ENCODE data around the gene CPVL. TPM values are rescaled to one million over a fixed set of nuclear protein-coding genes. Genes with fewer than 3 reads are reported as not detected.

Gene CPVL
- total RNA-seq, 1 donor from 2014 or later, result not detected

DNA sequence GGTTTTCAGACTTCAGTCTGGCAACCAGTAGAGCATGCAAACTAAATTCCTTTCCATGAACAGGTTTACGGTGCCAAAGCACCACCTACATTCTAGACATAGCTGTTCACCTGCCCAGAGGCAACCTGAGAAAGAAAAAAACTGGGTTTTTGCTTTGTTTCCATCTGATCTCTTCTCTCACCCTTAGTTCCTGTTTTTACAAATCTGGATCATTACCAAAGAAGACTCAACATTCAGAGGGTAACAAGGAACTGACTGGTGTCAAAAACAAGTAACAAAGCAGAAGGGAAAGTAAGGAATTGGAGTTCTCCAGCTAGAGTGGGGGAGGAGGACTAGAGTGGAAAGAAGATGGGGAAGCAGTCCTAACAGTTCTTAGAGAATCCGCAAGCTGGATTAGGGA, 36.4 kb downstream of the CPVL start:
- H3K27me3 ChIP-seq (ENCODE audit: control insufficient read depth, insufficient read depth, low read length), result no peaks in the 10 kb centered on the region
- no peaks in the 10 kb centered on the region for H3K36me3 ChIP-seq (ENCODE audit: control insufficient read depth, insufficient read depth, low read length)
- no peak for FAIRE-seq
- no peak overlapping the region for H3K4me3 ChIP-seq (ENCODE audit: low read depth, low read length)
- TF ChIP-seq, protein P1, sequence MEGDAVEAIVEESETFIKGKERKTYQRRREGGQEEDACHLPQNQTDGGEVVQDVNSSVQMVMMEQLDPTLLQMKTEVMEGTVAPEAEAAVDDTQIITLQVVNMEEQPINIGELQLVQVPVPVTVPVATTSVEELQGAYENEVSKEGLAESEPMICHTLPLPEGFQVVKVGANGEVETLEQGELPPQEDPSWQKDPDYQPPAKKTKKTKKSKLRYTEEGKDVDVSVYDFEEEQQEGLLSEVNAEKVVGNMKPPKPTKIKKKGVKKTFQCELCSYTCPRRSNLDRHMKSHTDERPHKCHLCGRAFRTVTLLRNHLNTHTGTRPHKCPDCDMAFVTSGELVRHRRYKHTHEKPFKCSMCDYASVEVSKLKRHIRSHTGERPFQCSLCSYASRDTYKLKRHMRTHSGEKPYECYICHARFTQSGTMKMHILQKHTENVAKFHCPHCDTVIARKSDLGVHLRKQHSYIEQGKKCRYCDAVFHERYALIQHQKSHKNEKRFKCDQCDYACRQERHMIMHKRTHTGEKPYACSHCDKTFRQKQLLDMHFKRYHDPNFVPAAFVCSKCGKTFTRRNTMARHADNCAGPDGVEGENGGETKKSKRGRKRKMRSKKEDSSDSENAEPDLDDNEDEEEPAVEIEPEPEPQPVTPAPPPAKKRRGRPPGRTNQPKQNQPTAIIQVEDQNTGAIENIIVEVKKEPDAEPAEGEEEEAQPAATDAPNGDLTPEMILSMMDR (IDR thresholded peaks at IDR 0.05; ENCODE audit: insufficient read depth, low read length, severe bottlenecking), result no peak
- peak; percentile 64 for DNase-seq (ENCODE audit: low read depth)

DNA sequence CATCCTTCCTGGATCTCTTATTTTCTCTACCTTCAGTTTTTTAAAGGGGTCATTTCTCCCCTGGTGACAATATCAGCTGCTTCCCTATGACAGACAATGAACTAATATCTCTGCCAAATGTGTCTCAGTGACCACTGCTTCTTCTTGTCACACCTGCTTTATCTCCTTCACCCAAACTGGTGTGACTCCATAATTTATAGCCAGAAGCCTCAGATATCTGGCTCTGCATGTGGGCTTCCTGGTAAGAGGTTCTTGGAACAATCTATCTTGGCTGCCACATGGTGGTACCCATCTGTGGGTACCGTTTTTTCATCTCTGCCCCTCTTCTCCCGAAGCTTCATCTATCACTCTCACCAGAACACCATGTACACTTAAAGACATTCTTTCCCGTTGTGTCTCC, 37.0 kb downstream of the CPVL start:
- TF ChIP-seq, protein P1 (IDR thresholded peaks at IDR 0.05; ENCODE audit: insufficient read depth, low read length, severe bottlenecking), result no peak
- Histone ChIP-seq H3K27me3 (ENCODE audit: control insufficient read depth, insufficient read depth, low read length) (no peaks in the 10 kb centered on the region), H3K4me3 (ENCODE audit: low read depth, low read length) (no peak overlapping the region), H3K36me3 (ENCODE audit: control insufficient read depth, insufficient read depth, low read length) (no peaks in the 10 kb centered on the region)
- FAIRE-seq, result no peak
- no peak for DNase-seq (ENCODE audit: low read depth)

DNA sequence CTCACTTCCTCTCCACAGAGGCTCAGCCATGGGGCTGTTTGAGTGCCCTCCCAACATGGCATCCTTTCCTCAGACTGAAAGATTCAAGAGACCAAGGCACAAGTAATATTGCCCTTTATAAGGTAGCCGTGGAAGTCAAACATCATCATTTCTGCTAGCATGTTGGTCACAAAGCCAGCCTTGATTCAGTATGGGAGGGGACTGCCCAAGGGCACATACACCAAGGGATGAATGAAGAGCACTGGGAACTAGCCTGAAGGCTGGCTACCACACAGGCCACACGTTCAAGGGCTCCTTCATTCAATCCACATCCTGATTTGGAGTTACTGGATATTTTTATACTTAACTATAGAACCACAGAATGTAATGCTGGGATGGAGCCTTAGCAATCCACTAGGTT, 39.3 kb downstream of the CPVL start:
- Histone ChIP-seq H3K36me3 (ENCODE audit: control insufficient read depth, insufficient read depth, low read length) (no peaks in the 10 kb centered on the region), H3K4me3 (ENCODE audit: low read depth, low read length) (no peak overlapping the region), H3K27me3 (ENCODE audit: control insufficient read depth, insufficient read depth, low read length) (no peaks in the 10 kb centered on the region)
- DNase-seq (ENCODE audit: low read depth), result no peak
- no peak for FAIRE-seq
- TF ChIP-seq, protein P1 (IDR thresholded peaks at IDR 0.05; ENCODE audit: insufficient read depth, low read length, severe bottlenecking), result no peak

DNA sequence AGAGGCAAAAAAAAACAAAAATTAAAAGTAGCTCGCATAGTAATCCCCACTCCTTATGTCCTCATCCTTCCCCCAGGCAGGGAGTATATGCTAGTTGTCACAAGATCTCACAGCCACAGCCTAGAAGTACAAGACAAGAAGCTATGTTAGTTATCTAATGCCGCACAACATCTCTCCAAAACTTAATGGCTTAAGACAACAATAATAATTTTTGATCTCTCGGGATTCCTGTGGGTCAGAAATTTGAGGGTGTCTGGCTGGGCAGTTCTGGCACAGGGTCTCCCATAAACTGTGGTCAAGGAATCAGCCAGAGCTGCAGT, 39.7 kb downstream of the CPVL start:
- TF ChIP-seq, protein P1 (IDR thresholded peaks at IDR 0.05; ENCODE audit: insufficient read depth, low read length, severe bottlenecking), result no peak
- H3K36me3 ChIP-seq (ENCODE audit: control insufficient read depth, insufficient read depth, low read length), result no peaks in the 10 kb centered on the region
- FAIRE-seq (no peak), DNase-seq (ENCODE audit: low read depth) (no peak)
- H3K27me3 ChIP-seq (ENCODE audit: control insufficient read depth, insufficient read depth, low read length), result no peaks in the 10 kb centered on the region
- H3K4me3 ChIP-seq (ENCODE audit: low read depth, low read length), result no peak overlapping the region

DNA sequence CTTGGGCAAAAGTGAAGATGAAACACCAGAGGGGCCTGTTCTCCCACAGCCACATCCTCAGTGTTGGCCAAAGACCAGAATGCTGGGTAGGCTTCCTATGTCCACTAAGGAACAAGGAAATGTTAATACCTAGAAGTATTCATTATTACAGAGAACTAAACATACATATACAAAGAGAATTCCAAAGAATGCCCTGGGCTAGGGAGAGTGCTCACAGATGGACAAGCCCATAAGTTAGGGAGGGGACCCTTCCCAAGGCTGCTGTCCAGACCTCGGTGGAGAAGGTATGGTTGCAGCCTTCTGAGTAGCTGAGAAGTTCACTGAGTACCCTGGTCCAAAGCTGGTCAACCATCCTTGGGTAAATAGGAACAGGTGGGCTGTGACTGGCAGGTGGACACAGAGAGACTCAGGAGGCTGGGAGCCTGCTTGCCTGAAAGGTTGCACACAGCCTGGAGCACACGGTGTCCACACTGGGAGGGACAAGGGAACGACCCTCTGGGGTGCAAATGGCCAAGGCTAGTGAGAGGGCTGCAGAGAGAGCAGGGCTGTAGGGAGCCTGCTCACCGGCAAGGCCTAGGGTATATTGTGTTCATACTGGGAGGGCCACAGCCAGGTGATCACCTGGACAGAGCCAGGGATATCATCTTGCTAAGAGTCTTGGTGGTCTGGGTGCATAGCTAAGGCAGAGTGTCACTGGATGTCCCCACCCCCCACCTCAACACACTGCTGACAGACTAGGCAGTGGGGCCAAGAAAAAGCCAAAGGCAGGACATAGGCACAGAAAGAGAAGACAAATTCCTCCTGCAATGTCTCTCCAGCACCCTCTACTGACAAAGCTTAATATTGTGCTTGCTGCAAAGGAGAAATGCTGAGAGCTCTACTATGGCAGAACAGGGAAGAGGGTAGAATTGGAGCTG, 40.3 kb downstream of the CPVL start:
- Histone ChIP-seq H3K27me3 (ENCODE audit: control insufficient read depth, insufficient read depth, low read length) (no peaks in the 10 kb centered on the region), H3K4me3 (ENCODE audit: low read depth, low read length) (no peak overlapping the region), H3K36me3 (ENCODE audit: control insufficient read depth, insufficient read depth, low read length) (no peaks in the 10 kb centered on the region)
- FAIRE-seq, result no peak
- TF ChIP-seq, protein P1 (IDR thresholded peaks at IDR 0.05; ENCODE audit: insufficient read depth, low read length, severe bottlenecking), result peak; percentile 88
- peak; percentile 65 for DNase-seq (ENCODE audit: low read depth)

DNA sequence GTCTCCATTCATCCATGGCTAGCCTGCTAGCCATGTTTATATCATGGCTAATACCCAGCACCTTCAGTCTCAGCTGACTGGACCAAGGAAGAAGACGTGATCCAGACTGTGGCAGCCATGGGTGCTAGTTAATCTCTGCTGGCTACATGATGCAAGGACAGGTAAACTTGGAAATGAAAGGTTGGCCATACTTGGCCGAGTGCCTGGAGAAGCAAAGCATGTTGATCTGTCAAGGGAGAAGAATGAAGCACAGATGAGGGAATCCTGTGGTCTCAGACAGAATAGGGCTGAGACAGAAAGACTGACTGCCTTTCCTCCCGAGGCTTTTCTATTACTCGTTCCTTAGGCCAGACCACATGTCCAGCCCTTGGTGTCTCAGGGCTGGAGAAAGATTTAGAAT, 41.1 kb downstream of the CPVL start:
- DNase-seq (ENCODE audit: low read depth) (no peak), FAIRE-seq (peak; percentile 99)
- TF ChIP-seq, protein P1 (IDR thresholded peaks at IDR 0.05; ENCODE audit: insufficient read depth, low read length, severe bottlenecking), result no peak
- no peaks in the 10 kb centered on the region for H3K36me3 ChIP-seq (ENCODE audit: control insufficient read depth, insufficient read depth, low read length)
- H3K4me3 ChIP-seq (ENCODE audit: low read depth, low read length), result no peak overlapping the region
- no peaks in the 10 kb centered on the region for H3K27me3 ChIP-seq (ENCODE audit: control insufficient read depth, insufficient read depth, low read length)

Measured in bronchial epithelial cell (primary cell).